NOMO-1 (cell line): ENCODE data around the gene HTRA3.

ENCODE experiments used
- DNase-seq, 2 experiments: peaks; one replicate each; lab custom pipeline; 2025; ENCODE audit not compliant: unreplicated experiment in 2 of 2; lab: John Stamatoyannopoulos, UW

Gene HTRA3

GRCh38 chr4:8322794-8323704, 53.5 kb downstream of the HTRA3 start:
- no peak for DNase-seq

GRCh38 chr4:8323947-8324555, 54.5 kb downstream of the HTRA3 start:
- DNase-seq = no peak

DNA sequence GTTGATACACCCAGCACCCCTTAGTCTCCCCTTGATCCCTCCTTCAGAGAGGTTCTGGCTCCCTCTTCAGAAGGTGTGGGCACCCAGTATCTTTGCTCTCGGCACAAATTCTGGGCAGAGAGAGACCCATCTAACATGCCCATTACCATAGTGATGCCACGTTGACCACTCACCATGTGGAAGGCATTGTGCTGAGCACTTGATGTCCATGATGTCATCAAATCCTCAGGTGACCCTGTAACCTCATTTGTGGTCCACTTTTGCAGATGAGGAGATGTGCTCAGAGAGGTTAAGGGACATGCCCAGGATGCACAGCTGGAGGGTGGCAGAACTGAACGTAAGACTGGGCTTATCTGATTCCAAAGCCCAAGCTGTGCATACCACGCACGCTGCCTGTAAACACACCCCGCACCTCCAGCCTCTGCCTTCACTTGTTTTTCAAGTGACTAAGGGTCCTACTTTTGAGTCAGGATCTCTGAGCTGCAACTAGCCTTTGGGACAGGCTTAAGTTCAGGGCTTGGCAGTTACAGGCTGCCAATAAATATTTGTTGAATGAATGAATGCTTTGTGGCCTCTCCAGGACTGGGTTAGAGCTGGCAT, 55.2 kb downstream of the HTRA3 start:
- no peak for DNase-seq

- no peak for DNase-seq
These were observed 55.9 kb downstream of the HTRA3 start for GRCh38 chr4:8325291-8325973.

DNA sequence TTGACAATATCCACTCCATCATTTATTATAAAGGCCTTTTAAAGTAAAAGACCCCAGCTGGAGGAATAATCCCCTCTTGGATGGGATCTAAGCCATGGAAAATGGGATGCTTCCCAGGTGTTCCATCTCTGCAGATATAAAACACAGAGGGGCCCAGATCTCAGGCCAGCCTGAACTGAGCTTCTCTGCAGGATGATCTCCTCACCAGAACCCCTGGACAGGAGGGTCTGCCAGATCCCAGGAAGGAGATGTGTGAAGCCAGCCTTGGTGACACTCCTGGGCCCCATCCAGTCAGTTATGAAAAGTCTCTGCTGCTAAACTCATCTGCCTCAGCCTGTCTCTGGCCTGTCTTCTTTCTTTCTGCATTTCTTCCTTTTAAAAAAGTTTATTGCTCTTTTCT, 56.7 kb downstream of the HTRA3 start:
- DNase-seq = no peak

GRCh38 chr4:8328456-8328855, 58.9 kb downstream of the HTRA3 start:
- no peak for DNase-seq

- DNase-seq = no peak
These were observed 59.5 kb downstream of the HTRA3 start for GRCh38 chr4:8328866-8329559.

GRCh38 chr4:8329560-8329858, 60.0 kb downstream of the HTRA3 start:
- DNase-seq = no peak

DNA sequence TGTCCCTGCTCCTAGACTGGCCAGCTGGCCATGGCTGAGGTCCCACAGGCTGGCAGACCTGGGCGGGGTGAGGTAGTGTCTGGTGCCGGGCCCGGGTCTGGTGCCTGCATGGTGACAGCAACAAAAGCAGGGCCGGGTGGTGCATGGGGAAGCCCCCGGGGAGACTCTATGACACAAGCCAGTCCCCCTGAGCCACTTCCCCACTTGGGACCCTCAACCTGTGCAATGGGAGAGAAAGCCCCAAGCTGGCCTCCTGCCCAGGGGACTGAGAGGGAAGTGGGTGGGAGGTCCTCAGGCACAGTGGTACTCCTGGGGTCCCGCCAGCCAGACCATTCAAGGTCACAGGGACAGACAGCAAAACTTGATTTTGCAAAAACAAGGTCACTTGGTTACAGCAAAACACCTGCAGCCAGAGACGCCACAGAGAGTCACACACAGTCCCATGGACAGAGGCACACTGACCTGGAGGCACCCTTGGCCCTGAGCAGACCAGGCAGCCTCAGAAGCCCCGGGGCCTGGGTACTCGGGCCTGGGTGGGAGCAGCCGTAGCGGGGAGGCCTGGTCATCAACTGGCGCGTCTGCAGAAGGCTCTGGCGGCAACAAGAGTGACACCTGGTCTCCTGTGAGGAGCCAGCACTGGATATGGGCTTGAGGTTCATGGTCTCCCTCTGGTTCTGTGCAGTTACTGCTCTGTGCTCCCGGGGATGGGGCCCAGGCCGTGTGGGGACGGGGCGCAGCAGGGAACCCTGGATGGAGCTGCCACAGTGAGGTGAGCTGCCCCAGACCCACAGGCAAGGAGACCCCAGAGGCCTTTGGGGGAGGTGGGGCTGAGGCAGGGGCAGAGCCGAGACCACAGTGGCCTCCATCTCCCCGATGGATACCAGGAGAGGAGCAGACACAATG, 60.6 kb downstream of the HTRA3 start:
- no peak for DNase-seq

DNA sequence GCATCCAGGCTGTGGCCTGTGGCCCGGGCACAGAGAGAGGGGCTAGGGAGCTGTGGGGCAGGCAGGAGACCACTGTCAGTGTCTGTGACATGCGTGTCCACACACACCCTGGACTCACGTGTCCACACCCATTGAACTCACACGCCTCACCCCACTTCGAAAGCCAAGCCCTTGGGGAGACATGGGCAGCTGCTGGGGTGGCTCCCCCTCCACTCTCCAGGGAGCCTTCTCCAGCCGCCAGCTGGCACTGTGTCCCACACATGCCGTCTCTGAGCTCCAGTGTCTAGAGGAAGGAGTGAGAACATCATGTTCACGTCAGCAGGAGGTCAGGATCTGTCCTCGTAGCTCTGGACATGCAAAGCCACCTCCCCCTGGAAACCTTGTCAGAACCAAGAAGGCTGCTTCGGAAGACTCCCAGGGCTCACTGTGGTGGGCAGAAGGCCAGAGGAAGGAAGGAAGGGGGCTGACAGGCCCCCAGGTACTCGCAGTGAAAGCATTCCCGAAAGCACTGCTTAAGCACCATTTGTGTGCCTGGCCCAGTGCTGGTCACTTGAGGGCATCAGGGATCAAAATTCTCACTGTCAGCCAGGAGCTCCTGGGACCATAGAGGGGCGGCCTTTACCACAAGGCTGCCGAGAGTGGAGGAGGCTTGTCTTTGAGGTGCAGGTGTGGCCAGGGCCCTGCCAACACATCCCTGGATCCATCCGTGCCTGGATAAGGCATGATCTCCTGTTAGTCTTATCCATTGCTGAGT, 61.4 kb downstream of the HTRA3 start:
- DNase-seq = no peak

DNA sequence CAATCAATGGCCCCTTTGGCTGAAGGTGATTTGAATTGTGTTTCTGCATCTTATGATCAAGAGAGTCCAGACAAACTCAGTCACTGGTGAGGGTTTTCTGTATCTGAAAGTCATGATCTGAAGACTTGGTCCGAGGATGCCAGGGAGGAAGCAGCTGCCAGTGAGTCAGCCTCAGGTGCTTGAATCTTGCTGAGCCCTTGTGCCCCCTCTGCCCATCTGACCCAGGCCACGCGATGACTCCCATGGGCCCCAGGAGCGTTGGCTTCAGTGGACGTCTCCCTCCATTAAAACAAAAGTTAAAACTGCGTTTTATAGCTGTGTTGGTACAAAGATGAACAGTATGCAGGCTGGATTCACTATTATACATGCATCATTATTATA, 62.0 kb downstream of the HTRA3 start:
- DNase-seq = no peak

DNA sequence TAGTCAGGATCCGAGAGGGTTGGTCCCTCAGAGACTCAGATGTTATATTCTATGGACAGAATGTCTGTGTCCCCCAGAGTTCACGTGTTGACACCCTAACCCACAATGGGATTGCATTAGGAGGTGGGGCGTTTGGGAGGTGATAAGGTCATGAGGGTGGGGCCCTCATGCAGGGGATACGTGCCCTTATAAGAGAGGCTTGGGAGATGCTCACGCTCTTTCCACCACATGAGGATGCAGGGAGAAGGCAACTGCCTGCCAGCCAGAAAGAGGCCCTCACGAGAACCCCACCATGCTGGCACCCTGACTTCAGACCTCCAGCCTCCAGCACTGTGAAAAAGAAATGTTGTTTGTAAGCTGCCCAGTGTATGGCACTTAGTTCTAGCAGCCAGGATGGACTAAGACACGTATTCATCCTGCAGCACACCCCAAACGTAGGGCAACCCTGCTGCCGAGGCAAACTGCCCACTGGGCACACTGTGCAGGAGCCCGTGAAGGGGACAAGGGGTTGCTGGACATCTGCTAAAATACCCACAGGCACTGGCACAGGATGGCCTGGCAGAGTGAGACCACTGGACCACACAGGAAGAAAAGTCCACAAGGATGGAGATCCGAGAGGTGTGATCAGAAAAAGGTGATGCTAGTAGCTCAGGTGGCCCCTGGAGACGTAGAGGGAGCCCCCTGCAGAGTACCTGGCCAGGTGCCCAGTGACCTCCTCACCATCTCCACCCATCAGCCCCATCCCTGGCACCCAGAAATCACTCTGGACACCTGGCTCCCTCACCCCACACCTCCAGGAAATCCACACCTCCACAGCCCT, 62.7 kb downstream of the HTRA3 start:
- no peak for DNase-seq

DNA sequence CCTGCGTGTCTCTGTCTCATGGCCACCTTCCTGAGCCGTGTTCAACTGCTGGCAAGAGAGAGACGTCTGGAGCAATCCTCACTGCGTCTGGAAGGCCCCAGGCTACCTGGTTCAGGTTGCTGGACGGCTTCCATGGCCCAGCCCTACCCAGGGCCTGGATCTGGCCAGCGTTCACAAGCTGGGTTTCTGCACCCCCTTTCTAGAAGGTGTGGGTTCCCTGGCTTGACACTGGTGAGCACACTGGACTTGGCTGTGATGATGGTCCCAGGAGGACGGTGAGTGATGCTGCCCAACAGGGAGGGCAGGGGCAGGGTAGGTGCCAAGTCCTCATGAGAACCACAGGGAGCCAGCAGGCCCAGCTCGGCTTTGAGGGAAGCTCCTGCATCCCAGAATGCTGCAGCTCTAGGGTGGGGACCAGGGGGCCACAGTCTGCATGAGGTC, 63.4 kb downstream of the HTRA3 start:
- no peak for DNase-seq

GRCh38 chr4:8333726-8334460, 64.3 kb downstream of the HTRA3 start:
- DNase-seq = no peak

DNA sequence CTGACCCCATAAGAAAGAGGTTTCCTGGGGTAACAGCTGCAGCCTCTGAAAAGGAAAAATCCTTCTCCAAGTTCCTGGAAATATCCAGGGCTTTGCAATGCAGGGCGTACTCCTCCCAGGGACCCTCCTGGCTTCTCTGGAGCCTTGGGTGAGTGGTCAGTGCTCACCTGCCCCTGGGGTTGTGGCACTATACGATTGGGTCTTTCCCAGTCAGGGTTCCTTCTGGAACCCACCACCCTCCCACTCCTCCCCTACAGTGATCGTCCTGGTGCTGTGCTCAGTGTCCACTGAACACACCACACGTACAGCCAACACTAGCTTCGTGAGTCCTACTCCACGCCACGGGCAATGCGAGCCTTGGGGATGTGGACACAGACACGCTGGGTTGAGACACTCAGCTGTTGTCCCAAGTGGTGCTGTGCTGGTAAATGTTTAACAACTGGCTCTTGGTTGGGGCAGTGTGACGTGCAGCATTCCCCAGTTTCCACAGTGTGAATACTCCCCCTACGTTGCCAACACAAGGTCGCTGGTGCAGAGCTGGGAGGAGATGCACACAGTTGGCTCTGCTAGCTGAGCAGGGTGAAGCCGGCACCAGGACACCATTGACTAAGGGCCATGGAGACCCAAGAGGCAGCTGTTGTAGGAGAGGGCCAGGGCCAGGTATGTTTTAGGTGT, 65.4 kb downstream of the HTRA3 start:
- no peak for DNase-seq

DNA sequence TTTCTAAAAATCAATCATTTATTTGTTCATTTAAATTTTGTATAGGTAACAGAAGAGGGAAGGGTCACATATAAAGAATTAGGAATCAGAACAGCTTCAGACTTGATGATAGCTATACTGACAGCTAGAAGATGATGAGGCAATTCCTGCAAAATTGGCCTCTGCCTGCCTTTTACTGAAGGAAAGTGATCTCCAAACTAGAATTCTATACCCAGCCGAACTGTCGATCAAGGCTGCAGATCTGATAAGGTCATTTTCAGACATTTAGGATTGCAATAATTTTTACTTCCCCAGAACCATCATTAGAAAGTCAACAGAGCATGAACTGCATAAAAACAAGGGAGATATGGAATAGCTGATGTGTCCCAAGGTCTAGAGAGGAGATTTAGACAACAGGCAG, 66.3 kb downstream of the HTRA3 start:
- DNase-seq = no peak

- DNase-seq = no peak
These were observed 67.0 kb downstream of the HTRA3 start for GRCh38 chr4:8336412-8337075.
